Measurements from ENCODE around the gene HERC5.

The HERC5 gene

GRCh38 chr4:88489100-88489761 is 32.3 kb downstream of the HERC5 start:
- Histone ChIP-seq H3K4me1 (ENCODE audit: control insufficient read depth, insufficient read depth, low read length) (no peaks in the 10 kb centered on the region), H3K27me3 (replicated peaks; ENCODE audit: control insufficient read depth, insufficient read depth, low read length) (no peaks in the 10 kb centered on the region), H3K36me3 (ENCODE audit: control insufficient read depth, insufficient read depth, low read length, severe bottlenecking) (no peaks in the 10 kb centered on the region), H3K9me3 (ENCODE audit: control insufficient read depth, low read length) (no peaks in the 10 kb centered on the region), H3K4me3 (ENCODE audit: low read length) (no peak overlapping the region), H3K9ac (ENCODE audit: low read length) (no peak overlapping the region)
- DNase-seq (ENCODE audit: low read depth): no peak

GRCh38 chr4:88497859-88498409 is 41.0 kb downstream of the HERC5 start:
- Histone ChIP-seq H3K4me3 (ENCODE audit: low read length) (no peak overlapping the region), H3K27me3 (replicated peaks; ENCODE audit: control insufficient read depth, insufficient read depth, low read length) (no peaks in the 10 kb centered on the region), H3K9me3 (ENCODE audit: control insufficient read depth, low read length) (no peaks in the 10 kb centered on the region), H3K4me1 (ENCODE audit: control insufficient read depth, insufficient read depth, low read length) (no peaks in the 10 kb centered on the region), H3K36me3 (ENCODE audit: control insufficient read depth, insufficient read depth, low read length, severe bottlenecking) (no peaks in the 10 kb centered on the region), H3K9ac (ENCODE audit: low read length) (no peak overlapping the region)
- DNase-seq (ENCODE audit: low read depth): no peak

- H3K36me3 ChIP-seq (ENCODE audit: control insufficient read depth, insufficient read depth, low read length, severe bottlenecking): no peaks in the 10 kb centered on the region
- no peaks in the 10 kb centered on the region for H3K4me1 ChIP-seq (ENCODE audit: control insufficient read depth, insufficient read depth, low read length)
- no peak overlapping the region for H3K9ac ChIP-seq (ENCODE audit: low read length)
- no peak for DNase-seq (ENCODE audit: low read depth)
- no peaks in the 10 kb centered on the region for H3K9me3 ChIP-seq (ENCODE audit: control insufficient read depth, low read length)
- no peak overlapping the region for H3K4me3 ChIP-seq (ENCODE audit: low read length)
- no peaks in the 10 kb centered on the region for H3K27me3 ChIP-seq (replicated peaks; ENCODE audit: control insufficient read depth, insufficient read depth, low read length)
Measured at GRCh38 chr4:88503344-88503743, 46.4 kb downstream of the HERC5 start.

GRCh38 chr4:88511236-88511635 is 54.3 kb downstream of the HERC5 start:
- no peak for DNase-seq (ENCODE audit: low read depth)
- Histone ChIP-seq H3K36me3 (ENCODE audit: control insufficient read depth, insufficient read depth, low read length, severe bottlenecking) (no peaks in the 10 kb centered on the region), H3K4me1 (ENCODE audit: control insufficient read depth, insufficient read depth, low read length) (no peaks in the 10 kb centered on the region), H3K4me3 (ENCODE audit: low read length) (no peak overlapping the region), H3K27me3 (replicated peaks; ENCODE audit: control insufficient read depth, insufficient read depth, low read length) (no peaks in the 10 kb centered on the region), H3K9ac (ENCODE audit: low read length) (no peak overlapping the region), H3K9me3 (ENCODE audit: control insufficient read depth, low read length) (no peaks in the 10 kb centered on the region)

GRCh38 chr4:88514557-88515511 is 57.9 kb downstream of the HERC5 start:
- Histone ChIP-seq H3K36me3 (ENCODE audit: control insufficient read depth, insufficient read depth, low read length, severe bottlenecking) (peaks cover 3% of the 10 kb centered on the region), H3K9ac (ENCODE audit: low read length) (no peak overlapping the region), H3K27me3 (replicated peaks; ENCODE audit: control insufficient read depth, insufficient read depth, low read length) (no peaks in the 10 kb centered on the region), H3K4me3 (ENCODE audit: low read length) (no peak overlapping the region), H3K4me1 (ENCODE audit: control insufficient read depth, insufficient read depth, low read length) (no peaks in the 10 kb centered on the region), H3K9me3 (ENCODE audit: control insufficient read depth, low read length) (no peaks in the 10 kb centered on the region)
- no peak for DNase-seq (ENCODE audit: low read depth)

- Histone ChIP-seq H3K36me3 (ENCODE audit: control insufficient read depth, insufficient read depth, low read length, severe bottlenecking) (peaks cover 21% of the 10 kb centered on the region), H3K4me1 (ENCODE audit: control insufficient read depth, insufficient read depth, low read length) (peaks cover 8% of the 10 kb centered on the region), H3K4me3 (ENCODE audit: low read length) (no peak overlapping the region), H3K27me3 (replicated peaks; ENCODE audit: control insufficient read depth, insufficient read depth, low read length) (no peaks in the 10 kb centered on the region), H3K9ac (ENCODE audit: low read length) (no peak overlapping the region), H3K9me3 (ENCODE audit: control insufficient read depth, low read length) (no peaks in the 10 kb centered on the region)
- no peak for DNase-seq (ENCODE audit: low read depth)
Measured at GRCh38 chr4:88516746-88517145, 59.8 kb downstream of the HERC5 start.

- Histone ChIP-seq H3K27me3 (replicated peaks; ENCODE audit: control insufficient read depth, insufficient read depth, low read length) (no peaks in the 10 kb centered on the region), H3K9ac (ENCODE audit: low read length) (no peak overlapping the region), H3K36me3 (ENCODE audit: control insufficient read depth, insufficient read depth, low read length, severe bottlenecking) (peaks cover 22% of the 10 kb centered on the region), H3K4me1 (ENCODE audit: control insufficient read depth, insufficient read depth, low read length) (peaks cover 16% of the 10 kb centered on the region), H3K4me3 (ENCODE audit: low read length) (no peak overlapping the region), H3K9me3 (ENCODE audit: control insufficient read depth, low read length) (no peaks in the 10 kb centered on the region)
- DNase-seq (ENCODE audit: low read depth): no peak
Measured at GRCh38 chr4:88517825-88518224, 60.9 kb downstream of the HERC5 start.

GRCh38 chr4:88518911-88519310 is 62.0 kb downstream of the HERC5 start:
- H3K9ac ChIP-seq (ENCODE audit: low read length): no peak overlapping the region
- H3K9me3 ChIP-seq (ENCODE audit: control insufficient read depth, low read length): no peaks in the 10 kb centered on the region
- no peak for DNase-seq (ENCODE audit: low read depth)
- peaks cover 22% of the 10 kb centered on the region for H3K36me3 ChIP-seq (ENCODE audit: control insufficient read depth, insufficient read depth, low read length, severe bottlenecking)
- no peaks in the 10 kb centered on the region for H3K27me3 ChIP-seq (replicated peaks; ENCODE audit: control insufficient read depth, insufficient read depth, low read length)
- H3K4me3 ChIP-seq (ENCODE audit: low read length): no peak overlapping the region
- peaks cover 16% of the 10 kb centered on the region for H3K4me1 ChIP-seq (ENCODE audit: control insufficient read depth, insufficient read depth, low read length)

GRCh38 chr4:88522702-88523324 is 65.9 kb downstream of the HERC5 start:
- H3K4me1 ChIP-seq (ENCODE audit: control insufficient read depth, insufficient read depth, low read length): peaks cover 35% of the 10 kb centered on the region
- DNase-seq (ENCODE audit: low read depth): peak; percentile 70
- no peaks in the 10 kb centered on the region for H3K27me3 ChIP-seq (replicated peaks; ENCODE audit: control insufficient read depth, insufficient read depth, low read length)
- H3K9me3 ChIP-seq (ENCODE audit: control insufficient read depth, low read length): no peaks in the 10 kb centered on the region
- peaks cover 22% of the 10 kb centered on the region for H3K36me3 ChIP-seq (ENCODE audit: control insufficient read depth, insufficient read depth, low read length, severe bottlenecking)
- H3K9ac ChIP-seq (ENCODE audit: low read length): peak overlapping the region; percentile 99
- H3K4me3 ChIP-seq (ENCODE audit: low read length): peak overlapping the region; percentile 95

- peak within 1 kb of the TSS; percentile 95 for H3K4me3 ChIP-seq (ENCODE audit: low read length)
- H3K36me3 ChIP-seq (ENCODE audit: control insufficient read depth, insufficient read depth, low read length, severe bottlenecking): peaks cover 22% of the 10 kb centered on the region
- H3K9me3 ChIP-seq (ENCODE audit: control insufficient read depth, low read length): no peaks in the 10 kb centered on the region
- peak; percentile 99 for DNase-seq (ENCODE audit: low read depth)
- H3K4me1 ChIP-seq (ENCODE audit: control insufficient read depth, insufficient read depth, low read length): peaks cover 35% of the 10 kb centered on the region
- H3K9ac ChIP-seq (ENCODE audit: low read length): peak within 1 kb of the TSS; percentile 99
- no peaks in the 10 kb centered on the region for H3K27me3 ChIP-seq (replicated peaks; ENCODE audit: control insufficient read depth, insufficient read depth, low read length)
Measured at GRCh38 chr4:88523325-88524129, 66.6 kb downstream of the HERC5 start, which contains the start of gene PYURF. Gene PYURF (minus strand): TSS chr4:88523776. CDS start chr4:88523700, 76 bp downstream.

All from adipocyte (in vitro differentiated cells).